GM21619 (cell line): ENCODE results near the gene HSPA12A.

Experiments
- ATAC-seq: cut with Tn5 transposase; IDR thresholded peaks from one replicate; pipeline ENCODE4 v1.9.1; 2021; ENCODE audit not compliant: unreplicated experiment

Gene HSPA12A

DNA sequence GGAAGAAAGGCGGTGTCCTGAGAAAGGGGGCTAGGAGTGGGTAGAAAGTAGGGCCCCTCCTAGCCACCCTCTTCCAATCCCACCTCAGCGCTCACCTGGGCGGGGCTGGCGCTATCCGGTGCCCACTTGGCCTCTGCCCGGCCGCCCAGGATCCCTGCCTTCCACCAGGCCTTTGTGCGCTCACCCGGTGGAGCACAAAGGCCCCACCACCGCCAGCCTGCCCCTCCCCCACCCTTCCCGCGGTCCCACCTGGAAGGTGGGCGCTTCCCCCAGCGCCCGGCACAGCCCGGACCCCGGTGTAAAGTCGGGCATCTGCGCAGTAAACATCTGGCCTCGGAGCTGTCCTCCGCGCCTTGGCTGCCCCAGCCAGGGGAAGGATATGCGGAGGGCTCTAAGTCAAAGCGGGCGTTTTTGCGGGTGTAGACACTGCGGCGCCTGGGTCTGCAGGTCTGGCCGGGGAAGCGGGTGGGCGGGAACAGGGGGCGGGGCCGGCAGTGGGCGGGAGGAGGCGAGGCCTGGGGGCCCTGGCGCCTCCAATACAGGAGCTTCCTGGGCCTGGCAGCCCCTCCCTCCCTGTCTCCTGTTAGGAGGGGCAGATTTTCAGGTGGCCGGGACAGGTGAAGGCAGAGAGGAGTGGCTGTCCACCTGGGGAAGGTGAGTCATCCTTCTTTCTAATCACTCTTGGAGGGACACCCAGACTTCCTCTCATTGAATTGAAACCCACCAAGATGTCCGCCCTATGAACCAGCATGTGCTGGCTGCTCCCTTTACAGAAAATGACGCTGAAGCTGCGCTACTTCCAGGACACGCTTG lies 72.3 kb downstream of the HSPA12A start:
- ATAC-seq, result no peak

DNA sequence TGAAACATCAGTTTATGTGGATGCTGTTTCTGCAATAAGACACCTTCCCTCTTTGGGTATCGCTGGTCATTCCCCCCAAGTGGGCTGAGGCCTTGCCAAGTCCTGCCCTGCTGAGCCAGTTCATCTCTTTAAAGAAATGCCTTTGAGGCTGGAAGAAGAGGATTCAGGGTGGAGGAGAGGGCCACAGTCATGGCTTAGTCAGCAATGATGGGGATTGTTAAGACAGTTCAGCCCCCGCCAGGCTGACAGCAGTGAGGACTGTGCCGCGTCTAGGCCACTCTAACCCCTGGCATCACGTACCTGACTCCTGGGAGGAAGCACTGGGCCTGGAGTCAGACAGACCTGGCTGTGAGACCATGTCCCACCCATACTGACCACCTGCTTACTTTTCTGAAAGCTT lies 73.3 kb downstream of the HSPA12A start:
- no peak for ATAC-seq

DNA sequence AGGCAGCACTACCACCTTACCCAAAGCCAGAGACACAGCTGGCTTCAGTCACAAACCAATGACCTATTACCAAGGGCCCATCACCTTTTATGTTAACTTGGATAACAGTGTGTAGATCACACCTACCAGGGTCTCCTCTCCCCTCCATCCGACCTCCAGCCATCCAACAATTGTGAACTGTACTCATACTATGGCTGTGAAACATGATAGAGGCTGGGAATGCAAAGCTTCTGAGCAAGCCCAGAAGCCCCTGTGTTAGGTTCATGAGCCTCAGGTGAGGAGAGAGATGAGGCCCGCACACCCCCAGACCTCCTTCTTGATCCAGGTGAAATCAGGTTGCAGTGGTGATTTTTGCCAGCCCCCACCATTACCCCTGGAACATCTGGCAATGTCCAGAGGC lies 73.9 kb downstream of the HSPA12A start:
- ATAC-seq, result no peak

DNA sequence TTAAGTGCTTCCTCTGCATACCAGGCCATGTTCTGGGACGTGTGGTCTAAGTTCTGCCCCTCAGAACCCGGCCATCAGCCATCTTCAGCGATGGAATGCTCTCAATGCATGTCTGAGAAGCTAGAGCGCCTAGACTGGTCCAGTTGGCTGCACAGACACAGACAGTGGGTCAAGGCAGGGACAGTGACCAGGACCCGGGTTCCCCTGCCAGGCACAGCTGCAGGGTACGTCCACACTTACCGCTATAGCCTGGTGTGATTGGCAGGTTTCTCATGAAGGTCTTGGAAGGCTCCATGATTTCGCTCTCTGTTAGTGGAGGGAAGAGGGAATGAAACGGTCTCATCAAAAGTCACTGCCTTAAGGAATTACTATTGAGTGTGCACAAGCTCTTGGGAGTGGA lies 74.3 kb downstream of the HSPA12A start:
- no peak for ATAC-seq

DNA sequence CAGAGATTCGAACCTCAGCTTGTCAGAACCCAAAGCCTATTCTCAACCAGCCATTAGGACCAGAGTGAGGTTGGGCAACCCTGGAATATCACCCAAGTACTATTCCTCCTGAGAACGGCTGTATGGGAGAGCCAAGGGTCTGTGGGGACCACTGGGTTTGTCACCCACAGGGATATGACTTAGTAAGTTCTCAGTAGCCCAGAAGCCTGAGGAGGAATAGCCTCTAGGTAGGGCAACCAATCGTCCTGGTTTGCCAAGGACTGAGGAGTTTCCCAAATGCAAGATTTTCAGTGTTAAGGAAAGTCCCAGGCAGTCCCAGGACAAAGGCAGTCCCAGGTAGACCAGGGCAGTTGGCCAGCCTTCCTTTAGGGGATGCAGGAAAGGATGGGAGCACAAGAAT lies 74.9 kb downstream of the HSPA12A start:
- ATAC-seq, result no peak

- ATAC-seq, result no peak
These were observed 76.7 kb downstream of the HSPA12A start for GRCh38 chr10:116665541-116666125.

GRCh38 chr10:116664631-116665030 lies 77.7 kb downstream of the HSPA12A start:
- no peak for ATAC-seq

- no peak for ATAC-seq
These were observed 79.0 kb downstream of the HSPA12A start for GRCh38 chr10:116663342-116663741.

GRCh38 chr10:116660860-116661259 lies 81.5 kb downstream of the HSPA12A start:
- no peak for ATAC-seq

- ATAC-seq, result no peak
These were observed 83.2 kb downstream of the HSPA12A start for GRCh38 chr10:116659049-116659670.

DNA sequence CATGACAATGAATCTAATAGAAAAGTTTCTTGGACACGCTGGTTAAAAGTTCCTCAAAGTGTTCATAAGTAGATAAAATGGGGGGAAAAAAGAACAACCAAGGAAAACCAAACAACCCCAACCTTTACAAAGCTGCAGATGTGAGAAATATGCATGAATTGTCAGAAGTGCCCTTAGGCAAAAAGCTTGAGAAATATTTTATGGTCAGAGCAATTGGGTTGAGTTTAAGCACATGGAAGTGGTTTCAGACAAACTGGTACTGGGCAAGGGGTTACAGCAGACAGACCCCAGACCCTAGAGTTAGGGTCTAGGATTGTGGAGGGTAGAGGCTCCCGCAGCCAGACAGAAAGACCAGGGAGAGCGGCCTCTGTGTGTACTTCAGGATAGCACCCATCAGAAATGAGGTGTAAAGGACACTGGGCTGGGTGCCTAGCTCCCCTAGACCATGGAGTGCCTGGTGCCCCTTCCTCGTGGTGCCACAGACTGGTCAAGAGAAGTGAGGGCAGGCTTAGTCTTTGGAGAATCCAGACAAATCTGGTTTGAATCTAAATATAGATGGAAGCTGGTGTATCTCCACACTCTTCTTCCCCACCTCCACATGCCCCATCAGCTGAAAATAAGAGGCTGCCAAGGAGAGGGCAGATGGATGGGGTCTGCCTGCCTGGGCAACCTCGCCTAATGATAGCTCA lies 84.4 kb downstream of the HSPA12A start:
- no peak for ATAC-seq

DNA sequence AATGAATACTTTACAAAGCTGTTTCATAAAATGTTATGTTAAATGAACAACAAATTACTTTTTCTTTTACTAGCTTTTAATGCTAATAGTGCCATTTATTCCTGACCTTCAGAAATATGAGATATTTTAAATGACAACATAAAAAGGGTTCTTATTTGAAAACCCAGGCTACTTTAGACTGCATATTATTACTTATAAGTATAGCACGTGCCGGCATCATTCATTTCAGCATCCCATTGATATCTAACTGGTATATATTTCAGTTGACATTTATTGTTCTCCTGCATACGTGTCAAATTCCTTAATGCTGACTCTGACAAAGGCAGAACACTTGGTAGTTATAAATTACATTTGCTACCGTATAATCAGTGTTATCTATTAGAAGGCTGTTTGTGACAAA lies 86.3 kb downstream of the HSPA12A start:
- no peak for ATAC-seq

DNA sequence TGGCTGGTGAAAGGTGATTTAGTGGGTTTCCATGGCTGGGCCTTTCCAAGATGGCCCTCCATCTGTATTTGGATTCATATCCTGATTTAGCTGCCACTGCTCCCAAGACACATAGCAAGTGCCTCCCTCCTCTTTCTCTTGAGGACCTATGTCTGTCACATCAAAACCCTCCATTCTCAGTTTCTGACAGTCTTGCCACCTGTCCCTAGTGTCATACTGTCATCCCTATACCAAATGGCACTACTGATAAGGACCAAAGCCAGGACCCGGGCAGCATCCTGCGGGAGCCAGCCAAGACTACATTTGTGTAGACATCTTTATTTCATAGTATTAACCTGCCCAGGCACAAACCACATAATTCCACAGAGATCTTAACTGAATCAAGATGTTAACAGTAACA lies 86.8 kb downstream of the HSPA12A start:
- ATAC-seq, result no peak

GRCh38 chr10:116654816-116655215 lies 87.5 kb downstream of the HSPA12A start:
- no peak for ATAC-seq

DNA sequence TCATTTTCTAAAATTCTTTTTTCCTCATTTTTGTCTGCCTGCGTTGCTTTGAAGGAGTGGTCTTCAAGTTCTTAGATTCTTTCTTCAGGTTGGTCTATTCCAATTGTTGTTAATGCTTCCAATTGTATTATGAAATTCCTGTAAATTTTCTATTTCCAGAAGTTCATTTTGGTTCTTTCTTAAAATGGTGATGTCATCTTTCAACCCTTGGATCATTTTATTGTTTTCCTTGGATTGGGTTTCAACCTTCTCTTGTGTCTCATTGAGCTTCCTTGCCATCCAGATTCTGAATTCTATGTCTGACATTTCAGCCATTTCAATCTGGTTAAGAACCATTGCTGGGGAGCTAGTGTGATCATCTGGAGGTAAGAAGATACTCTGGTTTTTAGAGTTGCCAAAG lies 88.5 kb downstream of the HSPA12A start:
- ATAC-seq, result no peak

DNA sequence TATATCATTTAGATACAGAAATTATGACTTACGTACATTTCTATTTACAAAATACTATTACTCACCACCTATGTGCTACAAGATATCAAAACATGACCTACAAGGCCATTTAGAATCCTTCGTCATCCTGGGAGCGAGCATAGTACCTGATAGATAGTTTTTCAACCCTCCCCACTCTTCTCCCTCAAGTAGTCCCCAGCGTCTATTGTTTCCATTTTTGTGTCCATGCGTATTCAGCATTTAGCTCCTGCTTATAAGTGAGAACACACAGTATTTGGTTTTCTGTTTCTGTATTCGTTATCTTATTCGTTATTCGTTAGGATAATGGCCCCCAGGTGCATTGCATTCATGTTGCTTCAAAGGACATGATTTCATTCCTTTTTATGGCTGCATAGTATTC lies 93.5 kb downstream of the HSPA12A start:
- no peak for ATAC-seq

DNA sequence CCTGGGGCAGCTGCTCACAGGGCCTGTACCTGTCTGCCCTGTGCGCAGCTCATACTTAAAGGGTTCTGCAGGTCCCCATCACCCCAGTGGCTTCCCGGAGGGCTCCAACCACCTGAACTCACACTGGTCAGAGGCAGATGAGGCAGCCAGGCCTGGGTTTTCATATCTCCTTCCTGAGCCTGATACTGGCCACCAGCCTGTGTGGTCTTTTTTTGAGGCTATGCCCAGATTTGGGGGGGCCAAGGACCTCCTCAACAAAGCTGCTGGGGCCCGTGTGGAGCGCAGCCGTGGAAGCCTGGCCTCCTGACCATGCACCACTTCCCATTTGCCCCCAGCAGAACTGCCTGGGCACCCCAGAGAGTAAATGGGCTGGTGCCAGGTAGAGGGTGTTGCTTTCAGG lies 95.9 kb downstream of the HSPA12A start:
- ATAC-seq, result no peak

GRCh38 chr10:116637830-116638229 lies 104.5 kb downstream of the HSPA12A start:
- ATAC-seq, result no peak

- ATAC-seq, result no peak
These were observed 105.4 kb downstream of the HSPA12A start for GRCh38 chr10:116636976-116637375.

DNA sequence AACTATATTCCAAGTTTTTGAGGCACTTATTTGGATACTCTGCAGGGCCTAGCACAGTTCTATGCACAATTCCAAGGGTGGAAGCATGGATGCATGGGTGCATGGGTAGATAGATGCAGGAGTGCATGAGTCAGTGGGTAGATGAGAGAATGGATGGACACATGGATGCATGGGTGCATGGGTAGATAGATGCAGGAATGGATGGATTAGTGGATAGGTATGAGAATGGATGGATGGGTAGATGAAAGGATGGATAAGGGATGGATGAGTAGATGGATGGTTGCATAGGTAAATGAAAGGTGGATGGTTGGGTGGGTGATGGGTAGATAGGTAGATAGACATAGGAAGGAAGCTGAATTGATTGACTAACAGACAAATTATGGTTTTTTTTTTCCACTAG lies 106.0 kb downstream of the HSPA12A start:
- no peak for ATAC-seq

GRCh38 chr10:116634126-116634975 lies 108.0 kb downstream of the HSPA12A start:
- no peak for ATAC-seq
